Measurements from ENCODE around the gene COL4A1. TPM values are rescaled to one million over a fixed set of nuclear protein-coding genes. Genes with fewer than 3 reads are reported as not detected.
"Not testable (repeated sequence)": the region's sequence is repeated elsewhere in the genome, so short reads cannot be mapped to it uniquely, and the experiment has no call there.

COL4A1 gene
- total RNA-seq, 1 donor from 2014 or later, result 107 TPM

GRCh38 chr13:110328573-110328972, 21.6 kb upstream of the COL4A1 start:
- DNase-seq, result no peak
- intact Hi-C loops (cut with DNase I), result no loop called here
- no peak for ATAC-seq (ENCODE audit: poor library complexity)

DNA sequence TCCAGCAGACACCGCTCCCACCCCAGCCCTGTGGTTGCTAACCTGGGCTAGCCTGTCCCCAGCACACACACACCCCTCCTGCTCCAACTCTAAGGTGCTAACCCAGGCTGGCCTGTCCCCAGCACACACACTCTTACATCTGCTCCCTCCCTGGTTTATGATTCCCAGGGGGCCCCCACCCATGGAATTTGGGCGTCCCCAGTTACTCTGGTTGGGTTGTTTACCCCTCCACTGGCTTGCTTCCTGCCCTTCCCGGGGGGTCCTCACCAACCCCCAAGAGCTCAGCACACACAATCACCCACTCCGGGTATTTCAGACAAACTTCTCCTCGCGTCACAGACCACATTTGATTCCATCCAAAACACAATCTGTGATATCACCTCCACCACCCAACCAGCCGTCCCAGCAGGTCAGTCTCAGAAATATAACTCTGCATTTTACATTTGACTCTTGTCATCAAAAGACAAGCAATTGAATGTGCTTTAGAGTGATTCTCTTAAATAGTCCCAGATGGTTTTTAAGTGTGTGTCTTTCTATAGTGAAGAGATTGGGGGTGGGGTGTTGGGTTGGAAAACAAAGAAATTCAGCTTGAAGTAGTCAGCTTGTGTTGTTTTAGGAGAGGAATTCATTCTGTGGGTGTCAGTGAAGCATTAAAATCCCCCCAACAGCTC, 20.2 kb upstream of the COL4A1 start:
- DNase-seq (no peak), ATAC-seq (ENCODE audit: poor library complexity) (no peak)
- intact Hi-C loops (cut with DNase I), result no loop called here

DNA sequence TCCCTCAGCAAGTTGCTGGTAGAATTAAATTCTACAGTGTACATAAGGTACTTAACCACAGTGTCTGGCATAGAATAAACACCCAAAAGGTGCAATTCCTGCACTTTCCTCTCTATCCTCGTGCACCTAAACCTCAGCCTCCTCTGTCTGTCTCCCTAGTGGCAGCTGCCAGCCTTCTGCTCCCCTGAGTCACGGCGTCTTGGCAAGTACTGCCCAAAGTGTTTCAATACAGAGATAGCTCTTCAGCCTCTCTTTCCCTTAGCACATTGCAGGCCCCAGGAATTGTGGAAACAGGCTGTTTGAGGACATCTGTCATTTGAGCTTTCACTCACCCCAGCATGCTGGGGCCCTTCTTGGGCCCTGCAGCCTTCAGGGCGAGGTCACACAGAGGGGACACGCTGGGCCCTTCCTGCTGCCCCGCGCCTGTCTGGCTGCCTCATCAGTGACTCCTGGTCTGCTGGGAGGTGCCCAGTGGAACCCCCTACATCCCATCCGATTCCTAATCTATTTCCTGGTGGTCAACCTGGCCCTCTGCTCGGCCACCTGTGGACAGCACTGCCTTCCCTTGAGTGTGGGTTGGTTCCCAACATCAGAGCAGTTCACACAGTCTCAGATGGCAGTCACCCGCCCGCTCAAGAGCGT, 19.4 kb upstream of the COL4A1 start:
- DNase-seq (no peak), ATAC-seq (ENCODE audit: poor library complexity) (peak; percentile 48)
- intact Hi-C loops (cut with DNase I), result no loop called here

DNA sequence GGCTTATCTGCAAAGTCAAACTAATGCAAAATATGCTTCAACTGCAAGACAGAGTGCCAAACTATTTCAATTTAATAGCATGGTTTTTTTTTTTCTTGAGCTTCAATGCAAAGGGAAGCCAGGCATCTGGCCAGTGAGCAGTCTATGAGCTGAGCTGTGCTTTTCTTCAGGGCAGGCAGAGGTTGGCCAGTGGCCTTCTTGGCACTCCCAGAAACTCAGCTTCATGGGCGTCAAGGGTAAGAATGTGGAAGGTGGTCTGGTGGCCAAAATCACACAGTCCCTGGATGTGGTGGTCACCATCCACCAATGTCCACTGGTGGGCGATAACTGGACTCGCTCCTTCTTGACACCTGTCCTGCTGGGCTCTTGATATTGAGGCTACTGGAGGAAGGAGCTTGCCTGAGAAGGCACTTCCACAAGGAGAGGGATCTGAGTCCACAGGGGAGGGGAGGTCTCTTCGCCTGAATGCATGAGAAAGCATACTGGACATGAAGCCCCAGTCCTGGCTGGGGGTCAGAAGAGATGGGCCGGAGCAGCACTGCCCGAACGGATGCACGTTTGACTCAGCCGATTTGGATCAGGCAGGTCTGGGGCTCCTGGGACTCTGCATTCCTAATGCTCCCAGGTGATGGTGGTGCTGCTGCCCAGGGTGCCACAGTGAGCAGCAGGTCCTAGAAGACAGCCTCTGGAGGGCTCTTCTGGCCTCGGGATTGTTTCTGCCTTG, 17.2 kb upstream of the COL4A1 start:
- intact Hi-C loops (cut with DNase I), result no loop called here
- ATAC-seq (ENCODE audit: poor library complexity) (no peak), DNase-seq (no peak)

DNA sequence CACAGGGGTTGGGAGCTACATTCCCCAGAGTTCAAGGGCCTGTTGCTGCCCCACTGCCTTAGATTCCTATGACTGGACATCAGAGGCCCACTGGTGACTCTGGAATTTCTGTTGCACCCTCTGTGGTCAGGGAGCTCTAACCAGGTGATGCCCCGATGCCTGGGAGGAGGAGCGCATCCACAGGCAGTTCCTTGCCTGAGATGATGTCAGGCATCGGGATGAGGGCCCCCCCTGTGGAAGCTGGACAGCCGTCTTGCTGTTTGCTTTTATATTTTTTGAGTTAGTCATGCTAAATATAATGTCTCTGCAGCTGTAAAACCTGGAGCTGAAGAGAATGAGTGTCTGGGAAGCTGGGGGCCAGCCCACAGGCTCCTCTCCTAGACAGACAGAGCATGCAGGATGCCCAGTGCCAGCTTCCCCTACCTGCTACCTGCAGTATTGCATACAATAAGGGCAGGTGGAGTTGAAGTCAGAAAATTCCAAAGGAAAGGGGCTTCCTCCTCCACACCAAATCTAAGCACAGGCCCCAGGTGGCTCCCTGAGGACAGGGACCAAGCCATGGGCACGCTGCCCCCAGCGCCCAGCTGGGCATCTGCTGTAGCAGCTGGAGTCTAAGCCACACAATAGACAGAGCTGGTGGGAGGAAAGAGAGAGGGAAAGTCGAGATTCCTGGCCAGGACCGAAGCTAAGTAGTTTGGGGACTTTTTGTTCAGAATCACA, 16.4 kb upstream of the COL4A1 start:
- no peak for ATAC-seq (ENCODE audit: poor library complexity)
- no peak for DNase-seq
- intact Hi-C loops (cut with DNase I), result no loop called here

- intact Hi-C loops (cut with DNase I), result no loop called here
- no peak for DNase-seq
- no peak for ATAC-seq (ENCODE audit: poor library complexity)
Observed at GRCh38 chr13:110322828-110323171, 15.8 kb upstream of the COL4A1 start.

- intact Hi-C loops (cut with DNase I), result no loop called here
- ATAC-seq (ENCODE audit: poor library complexity), result no peak
- no peak for DNase-seq
Observed at GRCh38 chr13:110322126-110322827, 15.3 kb upstream of the COL4A1 start.

DNA sequence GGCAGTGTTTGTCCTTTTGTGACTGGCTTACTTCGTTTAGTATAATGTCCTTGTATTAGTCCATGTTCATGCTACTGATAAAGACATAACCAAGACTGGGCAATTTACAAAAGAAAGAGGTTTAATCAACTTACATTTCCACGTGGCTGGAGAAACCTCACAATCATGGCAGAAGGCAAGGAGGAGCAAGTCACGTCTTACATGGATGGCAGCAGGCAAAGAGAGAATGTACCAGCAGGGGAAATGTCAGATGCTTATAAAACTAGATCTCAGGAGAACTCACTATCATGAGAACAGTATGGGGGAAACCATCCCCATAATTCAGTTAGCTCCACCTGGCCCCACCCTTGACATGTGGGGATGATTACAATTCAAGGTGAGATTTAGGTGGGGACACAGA, 14.6 kb upstream of the COL4A1 start:
- DNase-seq; ATAC-seq (ENCODE audit: poor library complexity); intact Hi-C loops (cut with DNase I): not testable (repeated sequence)

GRCh38 chr13:110320645-110321044, 13.7 kb upstream of the COL4A1 start:
- ATAC-seq (ENCODE audit: poor library complexity), result no peak
- DNase-seq, result no peak
- intact Hi-C loops (cut with DNase I), result no loop called here

GRCh38 chr13:110319774-110320509, 13.0 kb upstream of the COL4A1 start:
- ATAC-seq (ENCODE audit: poor library complexity) (no peak), DNase-seq (no peak)
- intact Hi-C loops (cut with DNase I), result no loop called here

GRCh38 chr13:110319397-110319773, 12.4 kb upstream of the COL4A1 start:
- DNase-seq (no peak), ATAC-seq (ENCODE audit: poor library complexity) (no peak)
- intact Hi-C loops (cut with DNase I), result no loop called here

GRCh38 chr13:110318920-110319319, 12.0 kb upstream of the COL4A1 start:
- no peak for ATAC-seq (ENCODE audit: poor library complexity)
- intact Hi-C loops (cut with DNase I), result no loop called here

DNA sequence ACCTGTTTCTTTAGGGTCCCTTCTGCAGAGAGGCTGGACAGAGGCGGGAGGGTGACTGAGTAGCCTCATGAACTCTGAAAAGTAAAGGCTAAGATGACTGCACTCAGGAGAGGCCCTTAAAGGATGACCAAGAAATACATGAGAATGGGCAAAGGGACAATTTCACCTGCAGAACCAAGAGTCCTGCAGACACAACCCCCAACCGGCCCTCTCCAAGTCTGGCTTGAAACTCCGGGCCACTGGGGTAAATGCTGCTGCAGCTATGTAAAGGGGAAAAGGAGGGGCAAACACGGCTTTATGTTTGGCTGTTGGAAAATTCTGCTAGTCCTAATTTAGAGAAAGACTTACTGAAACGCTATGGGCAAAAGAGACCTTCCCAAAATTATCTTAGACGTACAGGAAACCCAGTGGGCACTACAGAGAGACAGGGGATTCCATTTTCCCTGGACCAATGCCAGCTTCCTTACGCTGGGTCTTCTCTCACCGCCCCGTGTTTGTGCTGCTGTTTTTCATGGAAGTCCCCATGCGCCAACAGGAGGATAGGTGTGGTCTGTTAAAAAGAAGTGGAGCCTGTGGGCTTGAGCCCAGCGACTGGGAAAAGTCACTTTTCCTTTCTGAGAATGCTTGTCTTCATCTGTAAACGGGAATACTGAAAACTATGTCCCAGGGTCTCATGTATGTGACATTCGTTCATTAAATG, 10.7 kb upstream of the COL4A1 start:
- DNase-seq, result no peak
- no peak for ATAC-seq (ENCODE audit: poor library complexity)
- intact Hi-C loops (cut with DNase I), result no loop called here

More at GRCh38 chr13:110318920-110319319, 12.0 kb upstream of the COL4A1 start:
- DNase-seq, result no peak

DNA sequence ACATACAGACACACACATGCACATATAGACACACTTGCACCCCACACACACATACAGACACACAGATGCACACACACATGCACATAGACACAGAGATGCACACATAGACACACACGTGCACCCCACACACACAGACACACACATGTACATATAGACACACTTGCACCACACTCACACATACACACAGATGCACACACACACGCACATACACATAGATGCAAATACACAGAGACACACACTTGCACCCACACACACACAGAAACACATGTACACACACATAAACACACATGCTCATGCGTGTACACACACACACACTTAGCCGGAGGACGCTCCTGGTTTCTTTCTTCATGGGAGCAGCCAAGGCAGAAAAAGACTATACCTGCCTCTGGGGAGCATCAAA, 10.1 kb upstream of the COL4A1 start:
- intact Hi-C loops (cut with DNase I), result no loop called here
- ATAC-seq (ENCODE audit: poor library complexity) (no peak), DNase-seq (no peak)

DNA sequence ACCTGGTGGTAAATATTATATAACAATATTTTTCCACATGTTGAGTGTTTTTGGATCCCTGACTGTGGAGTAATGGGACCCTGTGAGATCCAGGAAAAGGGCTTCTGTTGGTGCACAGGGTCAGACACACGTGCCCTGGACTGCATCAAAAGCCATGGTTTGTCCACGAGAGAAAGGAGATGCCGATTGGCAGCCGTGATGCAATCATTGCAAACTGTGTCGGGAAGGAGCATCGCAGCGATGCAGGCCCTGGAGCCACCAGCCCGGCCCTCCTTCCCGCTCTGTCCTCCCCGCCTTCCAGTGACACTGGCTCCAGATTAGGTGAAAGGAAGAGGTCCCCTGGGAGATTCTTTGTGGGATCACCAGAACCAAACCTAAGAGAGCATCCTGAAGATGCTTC, 9.2 kb upstream of the COL4A1 start:
- ATAC-seq (ENCODE audit: poor library complexity), result no peak
- intact Hi-C loops (cut with DNase I), result no loop called here
- no peak for DNase-seq

- intact Hi-C loops (cut with DNase I), result no loop called here
- ATAC-seq (ENCODE audit: poor library complexity) (peak; percentile 89), DNase-seq (peak; percentile 77)
Observed at GRCh38 chr13:110314516-110315245, 7.7 kb upstream of the COL4A1 start.

- intact Hi-C loops (cut with DNase I); DNase-seq; ATAC-seq (ENCODE audit: poor library complexity): not testable (repeated sequence)
Observed at GRCh38 chr13:110313733-110314132, 6.8 kb upstream of the COL4A1 start.

Measured in Right ventricle myocardium superior (tissue), 1 donor.